Epithelial cell of proximal tubule (primary cell): ENCODE results near the gene ULBP2. TPM values are rescaled to one million over a fixed set of nuclear protein-coding genes. Genes with fewer than 3 reads are reported as not detected.

Experiments used
- DNase-seq: peaks from one replicate; pipeline ENCODE4 v3.0.0-alpha.2; 2011; ENCODE audit warnings: low read depth
- H3K4me3 ChIP-seq: 2 replicates; pipeline ENCODE4 v1.5.1; 2011; ENCODE audit warnings: low read depth, mild to moderate bottlenecking, low read length
- total RNA-seq: library from RNA; depleted of rRNA; stranded (reverse); fragments of >200 nt; gene quantifications from 2 replicates; pipeline ENCODE4 v1.2.3, GENCODE V29; 2015
- TF ChIP-seq, protein P1 (sequence below): conservative IDR thresholded peaks from 2 replicates; pipeline ENCODE4 v1.5.1; 2012; ENCODE audit warnings: low read depth, mild to moderate bottlenecking, low read length

The ULBP2 gene
- total RNA-seq, 1 donor from 2014 or later, result 5.3 TPM

DNA sequence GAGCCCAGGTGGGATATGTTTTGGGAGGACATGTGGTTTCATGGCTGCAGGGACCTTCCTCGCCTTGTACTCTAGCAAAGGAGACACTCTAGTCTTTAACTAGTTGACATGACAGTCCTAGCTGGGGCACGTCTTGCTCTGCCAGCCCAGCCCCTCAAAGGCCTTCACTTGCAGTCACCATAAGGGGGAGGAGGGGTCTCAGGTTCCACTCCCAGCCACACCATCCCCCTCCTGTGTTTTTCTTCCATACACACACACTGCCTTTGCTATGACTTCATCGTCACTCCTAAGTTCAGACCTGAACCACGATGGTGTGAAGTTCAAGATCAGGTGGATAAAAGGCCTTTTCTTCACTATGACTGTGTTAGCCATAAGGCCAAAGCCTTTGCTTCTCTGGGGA lies 35.4 kb downstream of the ULBP2 start:
- no peak for DNase-seq
- no peak overlapping the region for H3K4me3 ChIP-seq
- TF ChIP-seq, protein P1, sequence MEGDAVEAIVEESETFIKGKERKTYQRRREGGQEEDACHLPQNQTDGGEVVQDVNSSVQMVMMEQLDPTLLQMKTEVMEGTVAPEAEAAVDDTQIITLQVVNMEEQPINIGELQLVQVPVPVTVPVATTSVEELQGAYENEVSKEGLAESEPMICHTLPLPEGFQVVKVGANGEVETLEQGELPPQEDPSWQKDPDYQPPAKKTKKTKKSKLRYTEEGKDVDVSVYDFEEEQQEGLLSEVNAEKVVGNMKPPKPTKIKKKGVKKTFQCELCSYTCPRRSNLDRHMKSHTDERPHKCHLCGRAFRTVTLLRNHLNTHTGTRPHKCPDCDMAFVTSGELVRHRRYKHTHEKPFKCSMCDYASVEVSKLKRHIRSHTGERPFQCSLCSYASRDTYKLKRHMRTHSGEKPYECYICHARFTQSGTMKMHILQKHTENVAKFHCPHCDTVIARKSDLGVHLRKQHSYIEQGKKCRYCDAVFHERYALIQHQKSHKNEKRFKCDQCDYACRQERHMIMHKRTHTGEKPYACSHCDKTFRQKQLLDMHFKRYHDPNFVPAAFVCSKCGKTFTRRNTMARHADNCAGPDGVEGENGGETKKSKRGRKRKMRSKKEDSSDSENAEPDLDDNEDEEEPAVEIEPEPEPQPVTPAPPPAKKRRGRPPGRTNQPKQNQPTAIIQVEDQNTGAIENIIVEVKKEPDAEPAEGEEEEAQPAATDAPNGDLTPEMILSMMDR, result no peak

DNA sequence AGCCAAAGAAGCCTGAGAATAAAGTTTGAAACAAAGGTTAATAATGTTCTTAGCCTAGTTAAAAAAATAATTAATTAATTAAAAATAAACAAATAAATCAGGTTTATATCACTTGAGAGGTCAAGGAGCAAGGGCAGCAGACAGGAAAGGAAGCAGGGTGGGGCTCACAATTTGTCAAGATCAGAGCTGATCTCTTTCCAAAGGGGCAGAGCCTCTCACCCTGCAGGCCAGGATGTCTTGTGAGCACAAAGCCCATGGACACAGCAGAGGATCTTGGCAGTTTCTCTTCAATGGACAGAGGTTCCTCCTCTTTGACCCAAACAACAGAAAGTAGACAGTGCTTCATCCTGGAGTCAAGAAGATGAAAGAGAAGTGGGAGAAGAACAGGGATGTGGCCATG lies 36.8 kb downstream of the ULBP2 start:
- no peak overlapping the region for H3K4me3 ChIP-seq
- TF ChIP-seq, protein P1, result no peak
- DNase-seq, result no peak

DNA sequence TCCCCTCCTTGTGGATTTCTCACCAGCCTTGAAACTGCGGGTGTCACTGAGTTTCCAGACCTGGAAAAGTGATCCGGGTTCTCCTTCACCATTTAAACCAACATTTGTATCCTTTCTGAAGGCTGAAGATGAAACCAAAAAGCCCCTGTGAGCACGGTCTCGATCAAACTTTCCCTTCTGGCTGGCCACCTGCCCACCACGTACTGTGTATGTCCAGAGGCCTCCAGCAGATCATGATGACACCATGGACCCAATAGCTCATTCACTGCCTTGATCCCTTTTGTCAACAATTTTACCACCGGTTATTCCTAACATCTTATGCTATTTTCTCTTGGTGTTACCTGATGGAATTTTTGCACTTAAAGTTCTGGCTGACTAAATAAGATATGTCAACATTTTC lies 37.5 kb downstream of the ULBP2 start:
- TF ChIP-seq, protein P1, result no peak
- no peak overlapping the region for H3K4me3 ChIP-seq
- DNase-seq, result no peak

DNA sequence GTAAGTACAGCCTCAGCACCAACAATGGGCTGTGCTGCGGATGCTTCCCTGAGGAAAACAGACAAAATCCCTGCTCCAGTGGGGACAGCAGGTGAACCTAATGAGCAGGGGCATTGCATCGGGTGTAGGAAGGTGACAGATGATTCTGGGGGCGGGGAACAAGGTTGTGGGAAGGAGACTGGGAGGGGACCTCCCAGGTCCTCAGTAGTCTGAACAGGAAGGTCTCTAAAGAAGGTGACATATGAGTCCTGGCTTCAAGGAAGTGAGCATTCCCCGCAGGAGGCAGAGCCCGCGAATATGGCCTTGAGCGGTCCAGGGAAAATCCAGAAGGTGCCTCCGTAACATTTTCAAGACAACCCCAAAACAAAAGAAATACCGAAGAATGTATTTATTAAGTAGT lies 41.3 kb downstream of the ULBP2 start:
- TF ChIP-seq, protein P1, result no peak
- H3K4me3 ChIP-seq, result no peak overlapping the region
- no peak for DNase-seq

DNA sequence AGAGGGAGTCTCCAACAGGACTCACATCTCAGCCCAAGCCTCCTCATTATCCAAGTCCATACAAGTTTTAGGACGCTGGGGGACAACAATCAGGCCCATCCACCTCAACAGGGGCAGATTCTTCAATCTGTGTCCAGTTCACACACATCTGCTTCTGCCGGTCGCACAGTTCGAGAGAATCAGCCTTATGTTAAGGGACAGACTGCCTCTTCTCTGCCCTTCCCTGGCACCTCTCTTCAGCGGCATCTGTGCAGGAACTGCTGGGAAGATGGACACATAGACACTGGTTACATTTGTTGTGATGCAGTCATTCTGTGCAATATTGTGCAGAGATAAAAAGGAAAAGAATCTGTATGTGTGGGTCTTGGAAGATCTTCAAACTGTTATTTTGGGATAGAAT lies 43.0 kb downstream of the ULBP2 start:
- H3K4me3 ChIP-seq, result no peak overlapping the region
- TF ChIP-seq, protein P1, result no peak
- no peak for DNase-seq

DNA sequence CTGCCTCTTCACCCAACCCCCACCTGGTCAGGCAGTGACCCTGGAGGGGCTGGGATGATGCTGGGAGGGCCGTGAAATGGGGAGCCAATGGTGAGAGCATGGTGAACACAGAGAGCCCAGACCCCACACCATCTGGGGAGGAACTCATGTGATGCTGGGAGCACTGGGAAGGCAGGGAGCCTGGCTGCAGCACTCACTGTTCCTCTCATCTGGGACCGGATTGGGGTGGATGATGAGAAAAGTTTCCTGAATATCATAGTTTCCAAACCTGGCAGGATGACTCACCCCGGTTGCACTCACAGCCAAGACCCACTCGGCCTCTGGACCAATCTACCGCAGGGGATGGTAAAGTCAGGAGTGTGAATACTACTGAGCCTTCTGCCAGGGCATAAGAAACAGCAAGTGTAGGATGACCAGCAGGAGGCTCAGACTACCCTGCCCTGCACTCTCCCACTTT lies 43.7 kb downstream of the ULBP2 start:
- TF ChIP-seq, protein P1, result no peak
- H3K4me3 ChIP-seq, result no peak overlapping the region
- DNase-seq, result no peak

DNA sequence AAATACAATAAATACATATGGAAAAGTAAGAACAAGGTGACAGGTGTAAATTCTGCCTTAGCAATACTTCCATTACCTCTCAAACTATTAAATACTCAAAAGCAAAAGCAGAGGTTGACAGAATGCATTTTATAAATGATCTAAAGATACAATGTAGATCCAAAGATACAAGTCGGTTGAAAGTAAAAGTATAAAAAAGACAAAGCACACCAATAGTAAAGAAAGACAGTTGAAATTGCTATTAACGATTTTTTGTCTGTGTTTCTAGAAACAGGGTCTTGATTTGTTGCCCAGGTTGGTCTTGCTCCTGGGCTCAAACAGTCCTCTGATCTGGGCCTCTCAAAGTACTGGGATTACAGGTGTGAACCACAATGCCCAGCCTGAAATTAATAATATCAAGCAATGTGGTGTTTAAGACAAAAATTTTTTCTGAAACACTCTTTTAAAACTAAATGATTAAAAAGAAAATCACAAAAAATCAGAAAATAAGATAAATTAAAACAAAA lies 45.8 kb downstream of the ULBP2 start:
- no peak overlapping the region for H3K4me3 ChIP-seq
- DNase-seq, result no peak
- TF ChIP-seq, protein P1, result no peak
